GM20000 (cell line): ENCODE data around the gene PLEKHO2.
A peak's percentile ranks its signal among the peaks of the same experiment; 100 is the strongest.

Source experiments
- DNase-seq: peaks from one replicate; pipeline ENCODE4 v3.0.0; 2012; ENCODE audit warnings: low spot score
- CTCF ChIP-seq: IDR thresholded peaks from 2 replicates; pipeline ENCODE4 v1.5.1; 2012; ENCODE audit warnings: mild to moderate bottlenecking, control low read depth; ENCODE audit errors: extremely low read depth, missing control alignments

The PLEKHO2 gene

GRCh38 chr15:64841060-64841343 lies 713 bp upstream of the PLEKHO2 start:
- DNase-seq, result no peak
- TF ChIP-seq CTCF, result no peak

- DNase-seq, result no peak
- no peak for TF ChIP-seq CTCF
These were observed 603 bp downstream of the PLEKHO2 start for GRCh38 chr15:64842096-64842939.

- peak; percentile 52 for DNase-seq
- TF ChIP-seq CTCF, result no peak
These were observed 1.4 kb downstream of the PLEKHO2 start for GRCh38 chr15:64842986-64843561.

GRCh38 chr15:64843991-64844390 lies 2.3 kb downstream of the PLEKHO2 start:
- DNase-seq, result no peak

GRCh38 chr15:64844576-64845145 lies 2.9 kb downstream of the PLEKHO2 start:
- DNase-seq, result no peak

More at GRCh38 chr15:64843991-64844390, 2.3 kb downstream of the PLEKHO2 start:
- no peak for TF ChIP-seq CTCF

GRCh38 chr15:64845183-64845611 lies 3.5 kb downstream of the PLEKHO2 start:
- TF ChIP-seq CTCF, result no peak
- DNase-seq, result no peak

More at GRCh38 chr15:64844576-64845145, 2.9 kb downstream of the PLEKHO2 start:
- no peak for TF ChIP-seq CTCF
